ENCODE measurements around the gene MAD2L2. TPM values are rescaled to one million over a fixed set of nuclear protein-coding genes. Genes with fewer than 3 reads are reported as not detected.

The MAD2L2 gene
- total RNA-seq, 1 experiment from 2014 or later, result 283 TPM

DNA sequence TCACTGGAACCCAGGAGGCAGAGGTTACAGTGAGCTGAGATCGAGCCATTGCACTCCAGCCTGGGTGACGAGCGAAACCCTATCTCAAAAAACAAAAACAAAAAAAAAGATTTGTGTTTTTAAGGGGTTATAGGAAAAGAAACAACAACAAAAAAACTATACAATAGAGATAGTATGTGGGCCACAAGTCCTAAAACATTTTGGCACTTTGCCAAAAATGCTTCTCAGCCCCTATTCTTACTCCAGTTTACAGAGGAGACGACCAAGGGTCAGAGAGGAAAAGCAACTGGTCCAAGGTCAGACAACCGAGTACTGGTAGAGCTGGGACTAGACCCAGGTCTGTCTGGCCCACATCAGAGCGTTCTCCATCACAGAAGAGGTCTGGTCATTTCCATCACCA is 23.3 kb downstream of the MAD2L2 start:
- Histone ChIP-seq H3K79me2 (ENCODE audit: insufficient read depth, low read length) (no peaks in the 10 kb centered on the region), H3K14ac (ENCODE audit: insufficient read depth, low read length) (no peak overlapping the region), H4K91ac (ENCODE audit: insufficient read length, low read depth, low read length) (no peak overlapping the region), H2BK120ac (ENCODE audit: low read depth, low read length, poor library complexity, severe bottlenecking) (no peak overlapping the region), H4K8ac (replicated peaks; ENCODE audit: insufficient read length, low read depth, low read length) (no peak overlapping the region), H3K9ac (ENCODE audit: extremely low read depth, insufficient read length, low read length) (no peak overlapping the region), H3K4me2 (ENCODE audit: insufficient read depth, insufficient read length, low read length) (no peak overlapping the region), H3K79me1 (ENCODE audit: insufficient read depth, low read depth, low read length, poor library complexity, severe bottlenecking) (no peaks in the 10 kb centered on the region), H3K27me3 (ENCODE audit: insufficient read depth, low read length) (no peaks in the 10 kb centered on the region; the same call in 1 of the 2 replicates), H3K23me2 (ENCODE audit: insufficient read length, low read depth, low read length, poor library complexity, severe bottlenecking) (peaks cover 9% of the 10 kb centered on the region), H3K4ac (ENCODE audit: low read depth, low read length) (no peak overlapping the region), H3K18ac (ENCODE audit: insufficient read length, low read depth, low read length) (no peak overlapping the region), H2AFZ (ENCODE audit: low read length) (no peak overlapping the region), H3K4me1 (ENCODE audit: insufficient read depth, low read length) (no peaks in the 10 kb centered on the region; the same call in 1 of the 2 replicates), H3K56ac (ENCODE audit: insufficient read length, low read depth, low read length) (no peak overlapping the region), H3K27ac (ENCODE audit: insufficient read length, low read depth, low read length) (no peak overlapping the region), H2BK5ac (ENCODE audit: insufficient read length, low read length) (no peak overlapping the region), H2BK12ac (ENCODE audit: insufficient read length, low read depth, low read length) (no peak overlapping the region), H4K20me1 (ENCODE audit: control insufficient read depth, insufficient read depth, insufficient read length) (no peaks in the 10 kb centered on the region), H2AK5ac (ENCODE audit: insufficient read length, low read length) (no peak overlapping the region), H4K5ac (ENCODE audit: insufficient read length, low read depth, low read length) (no peak overlapping the region), H3K23ac (ENCODE audit: insufficient read length, low read depth, low read length) (no peak overlapping the region), H2BK20ac (ENCODE audit: low read depth, low read length, poor library complexity, severe bottlenecking) (no peak overlapping the region), H3T11ph (ENCODE audit: low read length) (no peak overlapping the region), H2BK15ac (ENCODE audit: low read depth, low read length) (no peak overlapping the region), H3K9me3 (ENCODE audit: control insufficient read depth, low read depth, low read length) (no peaks in the 10 kb centered on the region)
- TF ChIP-seq, protein P1, sequence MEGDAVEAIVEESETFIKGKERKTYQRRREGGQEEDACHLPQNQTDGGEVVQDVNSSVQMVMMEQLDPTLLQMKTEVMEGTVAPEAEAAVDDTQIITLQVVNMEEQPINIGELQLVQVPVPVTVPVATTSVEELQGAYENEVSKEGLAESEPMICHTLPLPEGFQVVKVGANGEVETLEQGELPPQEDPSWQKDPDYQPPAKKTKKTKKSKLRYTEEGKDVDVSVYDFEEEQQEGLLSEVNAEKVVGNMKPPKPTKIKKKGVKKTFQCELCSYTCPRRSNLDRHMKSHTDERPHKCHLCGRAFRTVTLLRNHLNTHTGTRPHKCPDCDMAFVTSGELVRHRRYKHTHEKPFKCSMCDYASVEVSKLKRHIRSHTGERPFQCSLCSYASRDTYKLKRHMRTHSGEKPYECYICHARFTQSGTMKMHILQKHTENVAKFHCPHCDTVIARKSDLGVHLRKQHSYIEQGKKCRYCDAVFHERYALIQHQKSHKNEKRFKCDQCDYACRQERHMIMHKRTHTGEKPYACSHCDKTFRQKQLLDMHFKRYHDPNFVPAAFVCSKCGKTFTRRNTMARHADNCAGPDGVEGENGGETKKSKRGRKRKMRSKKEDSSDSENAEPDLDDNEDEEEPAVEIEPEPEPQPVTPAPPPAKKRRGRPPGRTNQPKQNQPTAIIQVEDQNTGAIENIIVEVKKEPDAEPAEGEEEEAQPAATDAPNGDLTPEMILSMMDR (conservative IDR thresholded peaks at IDR 0.05), result no peak
- Mint-ChIP-seq H3K27me3 (ENCODE audit: low read depth) (peaks cover 20% of the 10 kb centered on the region), H3K4me3 (no peak overlapping the region), H3K4me1 (peaks cover 15% of the 10 kb centered on the region in 2 experiments), H3K27ac (no peak overlapping the region), H3K36me3 (ENCODE audit: insufficient read depth in 1 of 3, low read depth in 3 of 3) (peaks cover 14 to 49% (median 43%) of the 10 kb centered on the region in 3 experiments), H3K9me3 (no peaks in the 10 kb centered on the region)
- DNase-seq, result no peak
- no CpG with 5 or more reads among the region's 6 CpGs for WGBS (ENCODE audit: extremely low coverage, insufficient read length, low lambda C conversion rate)

Measured in H9 (cell line).